Panc1 (cell line): ENCODE measurements around the gene ADNP.

ENCODE experiments used
- POLR2AphosphoS5 ChIP-seq: IDR thresholded peaks from 2 replicates; pipeline ENCODE4 v1.6.1; 2012; ENCODE audit warnings: mild to moderate bottlenecking, low read depth, low read length, moderate library complexity
- TF ChIP-seq, protein P1 (sequence below): fragments of 450-650 bp; IDR thresholded peaks from 2 replicates; pipeline ENCODE4 v1.5.1; 2017; ENCODE audit warnings: mild to moderate bottlenecking

- TF ChIP-seq, protein P1, sequence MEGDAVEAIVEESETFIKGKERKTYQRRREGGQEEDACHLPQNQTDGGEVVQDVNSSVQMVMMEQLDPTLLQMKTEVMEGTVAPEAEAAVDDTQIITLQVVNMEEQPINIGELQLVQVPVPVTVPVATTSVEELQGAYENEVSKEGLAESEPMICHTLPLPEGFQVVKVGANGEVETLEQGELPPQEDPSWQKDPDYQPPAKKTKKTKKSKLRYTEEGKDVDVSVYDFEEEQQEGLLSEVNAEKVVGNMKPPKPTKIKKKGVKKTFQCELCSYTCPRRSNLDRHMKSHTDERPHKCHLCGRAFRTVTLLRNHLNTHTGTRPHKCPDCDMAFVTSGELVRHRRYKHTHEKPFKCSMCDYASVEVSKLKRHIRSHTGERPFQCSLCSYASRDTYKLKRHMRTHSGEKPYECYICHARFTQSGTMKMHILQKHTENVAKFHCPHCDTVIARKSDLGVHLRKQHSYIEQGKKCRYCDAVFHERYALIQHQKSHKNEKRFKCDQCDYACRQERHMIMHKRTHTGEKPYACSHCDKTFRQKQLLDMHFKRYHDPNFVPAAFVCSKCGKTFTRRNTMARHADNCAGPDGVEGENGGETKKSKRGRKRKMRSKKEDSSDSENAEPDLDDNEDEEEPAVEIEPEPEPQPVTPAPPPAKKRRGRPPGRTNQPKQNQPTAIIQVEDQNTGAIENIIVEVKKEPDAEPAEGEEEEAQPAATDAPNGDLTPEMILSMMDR = no peak
- TF ChIP-seq POLR2AphosphoS5 = no peak
Observed at GRCh38 chr20:50957276-50957675, 26.0 kb upstream of the ADNP start.
